Hepatocyte (in vitro differentiated cells): Measurements from ENCODE around the gene TAS2R30.

Experiments
- EZH2 ChIP-seq: fragments of 200-600 bp; sonication (generic); IDR thresholded peaks from 2 replicates; pipeline ENCODE4 v1.6.1; 2016; ENCODE audit warnings: antibody characterized with exemption, mild to moderate bottlenecking, borderline replicate concordance
- TF ChIP-seq, protein P1 (sequence below): fragments of 200-600 bp; sonication (generic); IDR thresholded peaks from 2 replicates; pipeline ENCODE4 v1.5.1; 2016; ENCODE audit warnings: antibody characterized with exemption, mild to moderate bottlenecking; ENCODE audit not compliant: poor library complexity

DNA sequence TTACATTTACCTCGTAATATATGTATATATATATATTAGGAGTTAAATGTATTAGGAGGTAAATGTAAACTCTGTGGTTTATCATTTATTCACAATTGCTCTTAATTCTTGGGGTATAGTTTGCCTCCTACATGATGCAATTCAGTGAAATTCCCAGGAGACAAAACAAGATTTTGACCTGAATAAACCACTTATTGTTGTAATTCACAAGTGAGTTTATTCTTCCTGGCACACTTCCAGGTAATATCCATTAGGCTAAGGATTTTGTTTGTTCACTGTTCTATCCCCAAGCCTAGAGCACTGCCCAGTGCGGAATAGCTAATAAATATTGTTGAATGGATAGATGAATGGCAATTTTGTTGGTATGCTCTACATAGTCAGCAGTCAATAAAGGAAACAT lies 39.6 kb upstream of the TAS2R30 start:
- TF ChIP-seq, protein P1, sequence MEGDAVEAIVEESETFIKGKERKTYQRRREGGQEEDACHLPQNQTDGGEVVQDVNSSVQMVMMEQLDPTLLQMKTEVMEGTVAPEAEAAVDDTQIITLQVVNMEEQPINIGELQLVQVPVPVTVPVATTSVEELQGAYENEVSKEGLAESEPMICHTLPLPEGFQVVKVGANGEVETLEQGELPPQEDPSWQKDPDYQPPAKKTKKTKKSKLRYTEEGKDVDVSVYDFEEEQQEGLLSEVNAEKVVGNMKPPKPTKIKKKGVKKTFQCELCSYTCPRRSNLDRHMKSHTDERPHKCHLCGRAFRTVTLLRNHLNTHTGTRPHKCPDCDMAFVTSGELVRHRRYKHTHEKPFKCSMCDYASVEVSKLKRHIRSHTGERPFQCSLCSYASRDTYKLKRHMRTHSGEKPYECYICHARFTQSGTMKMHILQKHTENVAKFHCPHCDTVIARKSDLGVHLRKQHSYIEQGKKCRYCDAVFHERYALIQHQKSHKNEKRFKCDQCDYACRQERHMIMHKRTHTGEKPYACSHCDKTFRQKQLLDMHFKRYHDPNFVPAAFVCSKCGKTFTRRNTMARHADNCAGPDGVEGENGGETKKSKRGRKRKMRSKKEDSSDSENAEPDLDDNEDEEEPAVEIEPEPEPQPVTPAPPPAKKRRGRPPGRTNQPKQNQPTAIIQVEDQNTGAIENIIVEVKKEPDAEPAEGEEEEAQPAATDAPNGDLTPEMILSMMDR = no peak
- TF ChIP-seq EZH2 = no peak
